Ovary (tissue), 3 donors: Measurements from ENCODE around the gene THRB.

ENCODE experiments used
- CTCF ChIP-seq, 3 donors: fragments of 450-650 bp in 2 of 3; fragments of 200-600 bp in 1 of 3; IDR thresholded peaks; one replicate each; pipeline versions ENCODE4 v1.5.1 to v1.8.0; 2016 to 2022; ENCODE audit warnings: antibody characterized with exemption in 3 of 3, mild to moderate bottlenecking in 1 of 3
- EP300 ChIP-seq: sonication (generic); formaldehyde crosslinking; IDR thresholded peaks from one replicate; pipeline ENCODE4 v1.6.1; 2017; ENCODE audit warnings: antibody characterized with exemption
- donor health status: DM: no; HTN: no; CAD: no.

GRCh38 chr3:24156466-24156865 lies 338.2 kb downstream of the THRB start:
- TF ChIP-seq EP300 (no peak), CTCF (IDR thresholded peaks at IDR 0.05) (no peak)
